HG03039 (cell line): ENCODE results near the gene ALDH1A3.

Experiments
- ATAC-seq: cut with Tn5 transposase; IDR thresholded peaks from one replicate; pipeline ENCODE4 v1.9.1; 2021; ENCODE audit warnings: mild to moderate bottlenecking, moderate library complexity; ENCODE audit not compliant: unreplicated experiment

ALDH1A3 gene

DNA sequence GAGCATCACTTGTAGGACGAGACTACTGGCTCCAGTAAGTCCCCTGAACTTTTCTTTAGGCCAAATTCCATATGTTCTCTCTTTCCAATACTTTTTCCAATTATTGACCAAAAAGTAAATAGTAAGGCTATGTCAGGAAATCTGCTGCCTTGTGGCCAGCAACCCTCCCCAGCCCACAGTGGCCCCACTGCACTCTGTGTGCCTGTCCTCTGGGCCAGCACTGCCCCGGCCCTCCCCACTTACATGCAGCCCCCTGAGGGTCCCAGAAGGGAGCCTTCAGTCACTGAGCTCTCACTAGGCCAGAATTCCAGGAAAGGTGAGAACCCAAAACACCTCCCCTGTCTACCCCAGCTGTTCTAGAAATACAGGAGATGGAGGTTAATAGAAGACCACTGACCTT lies 21.3 kb upstream of the ALDH1A3 start:
- ATAC-seq: no peak

DNA sequence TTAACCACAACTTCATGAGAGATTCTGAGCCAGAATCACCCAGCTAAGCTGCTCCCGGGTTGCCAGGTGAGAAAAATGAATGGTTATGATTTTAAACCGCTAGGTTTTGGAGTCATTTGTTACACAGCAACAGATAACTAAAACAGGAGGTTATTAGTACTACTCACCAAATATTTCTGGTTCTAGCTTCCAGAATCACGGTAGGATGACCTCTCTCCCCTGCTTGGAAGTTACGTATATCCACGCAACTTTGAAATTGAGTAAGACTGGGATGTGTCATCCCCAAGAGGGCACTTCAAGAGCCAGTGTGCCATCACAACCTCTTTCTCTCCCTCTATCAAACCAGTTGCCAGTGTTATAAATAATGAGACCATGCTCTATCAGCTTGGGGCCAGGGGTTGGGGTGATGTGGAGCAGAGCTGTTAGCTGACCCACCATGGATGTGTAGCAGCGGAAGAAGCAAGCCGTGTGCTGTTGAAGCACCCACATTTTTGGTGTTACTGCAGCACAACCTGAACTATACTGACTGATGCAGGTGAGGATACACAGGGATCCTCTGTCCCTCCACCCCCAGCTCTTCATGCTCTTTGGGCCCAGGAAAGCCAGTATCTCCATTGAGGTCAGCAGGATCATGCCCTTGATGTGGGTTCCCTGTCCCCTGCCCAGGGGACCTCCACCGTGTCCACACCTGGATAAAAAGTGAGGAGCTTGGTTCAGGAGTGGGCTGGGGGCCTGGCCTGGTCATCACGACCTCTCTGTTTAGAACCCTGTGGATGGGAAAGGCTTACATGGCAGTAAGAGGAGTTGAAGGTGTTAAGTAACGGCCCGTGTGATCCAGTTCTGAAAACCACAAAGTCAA lies 19.4 kb upstream of the ALDH1A3 start:
- ATAC-seq: no peak

DNA sequence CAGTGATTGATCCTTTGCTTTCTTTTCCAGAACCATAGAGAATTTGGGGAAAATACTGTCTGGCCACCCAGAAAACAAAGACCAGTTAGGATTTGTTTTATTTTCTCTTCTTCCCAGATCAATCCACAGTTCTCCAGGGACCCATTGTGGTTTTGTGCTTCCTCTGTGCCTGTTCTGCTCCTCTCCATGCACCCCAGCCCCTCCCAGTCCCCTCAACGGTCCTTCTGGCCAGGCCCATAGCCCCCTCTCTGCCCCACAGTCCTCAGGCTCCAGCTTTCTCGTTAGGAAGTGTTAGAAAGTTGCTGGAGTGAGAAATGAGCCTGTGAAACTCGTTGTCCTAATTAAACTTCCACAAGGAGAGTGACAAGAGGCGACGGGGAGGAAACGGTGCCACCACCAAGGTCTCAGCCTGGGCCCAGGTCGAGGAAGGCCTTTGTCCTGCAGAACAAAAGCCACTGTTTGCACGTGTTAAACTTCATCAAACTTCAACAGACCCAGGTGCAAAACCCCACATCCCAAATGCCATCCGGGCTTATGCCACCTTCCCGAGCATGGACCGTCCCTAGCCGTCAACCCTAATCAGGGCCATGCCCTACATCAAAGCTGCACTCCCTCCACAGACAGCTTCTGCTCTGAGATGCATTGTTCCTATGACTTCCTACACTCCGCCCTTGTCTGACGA lies 18.7 kb upstream of the ALDH1A3 start:
- no peak for ATAC-seq

DNA sequence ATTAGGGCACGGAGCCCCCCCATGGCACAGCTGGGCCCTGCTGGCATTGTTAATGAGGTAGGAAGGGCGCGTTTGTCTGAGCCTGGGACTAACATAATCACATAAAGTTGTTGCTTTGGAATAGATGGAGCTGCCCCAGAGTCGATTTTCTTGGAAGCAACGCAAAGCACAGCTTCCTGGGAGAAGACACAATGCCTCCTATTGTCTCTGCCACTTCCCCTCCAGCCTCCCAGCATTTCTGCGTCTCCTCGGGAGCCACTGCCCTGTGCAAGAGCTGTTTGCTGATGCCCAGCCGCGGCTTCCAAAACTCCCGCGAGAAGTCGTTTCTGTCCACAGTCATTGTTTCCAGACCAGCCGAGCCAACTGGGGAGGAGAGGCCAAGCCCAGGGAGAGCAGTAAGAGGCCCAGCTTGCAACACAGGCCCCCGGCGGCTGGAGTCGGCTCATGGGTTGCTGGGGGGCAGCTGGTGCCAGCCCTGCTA lies 18.1 kb upstream of the ALDH1A3 start:
- ATAC-seq: no peak

DNA sequence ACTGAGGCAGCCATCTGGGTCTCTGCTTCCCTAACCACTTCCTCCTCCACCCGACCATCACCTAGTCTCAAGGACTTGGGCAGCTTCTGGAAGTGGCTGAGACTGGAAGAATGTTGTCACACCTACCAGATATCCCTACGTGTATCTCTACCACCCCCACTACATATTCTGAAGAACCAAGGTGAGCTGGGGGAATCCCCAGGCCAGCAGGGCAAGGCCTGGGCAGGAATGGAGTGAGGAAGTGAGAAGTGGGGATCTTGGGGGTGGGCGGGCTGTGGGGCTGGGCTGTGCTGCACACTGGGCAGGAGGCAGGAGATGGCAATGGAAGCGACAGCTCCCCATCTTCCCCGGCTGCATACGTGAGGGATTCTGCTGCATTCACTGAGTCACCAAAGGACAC lies 17.5 kb upstream of the ALDH1A3 start:
- no peak for ATAC-seq

DNA sequence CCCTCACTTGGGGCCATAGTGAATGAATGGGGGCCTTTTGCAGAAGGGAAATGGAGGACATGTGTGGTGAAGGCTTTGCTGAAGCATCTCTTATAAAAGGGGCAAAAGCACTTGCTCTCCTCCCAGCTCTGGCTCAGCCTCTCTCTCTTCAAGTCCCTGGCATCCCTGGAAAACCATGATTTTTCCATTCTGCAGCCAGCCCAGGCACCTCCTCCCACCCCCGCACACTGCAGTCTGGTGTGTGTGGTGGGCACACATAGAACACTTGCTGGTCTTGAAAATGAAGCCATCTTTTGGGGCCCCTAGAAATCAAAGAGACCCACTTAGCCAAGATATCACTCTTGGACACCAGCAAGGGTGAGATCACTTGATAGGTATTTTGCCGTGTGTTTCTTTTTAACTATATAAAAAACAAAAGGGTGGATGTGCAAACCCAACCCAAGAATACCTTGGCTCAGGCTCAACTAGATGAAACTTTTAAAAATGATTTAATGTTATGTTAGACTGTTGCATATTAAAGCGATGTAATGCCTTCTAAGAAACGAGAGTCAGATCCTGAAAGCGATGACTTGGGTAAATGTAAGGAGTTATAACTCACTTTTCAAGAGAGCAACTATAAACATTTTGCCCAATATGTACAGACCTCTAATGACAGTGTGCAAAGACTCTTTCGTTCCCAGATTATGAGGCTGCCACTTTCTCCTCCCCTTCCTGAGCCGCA lies 16.4 kb upstream of the ALDH1A3 start:
- no peak for ATAC-seq

DNA sequence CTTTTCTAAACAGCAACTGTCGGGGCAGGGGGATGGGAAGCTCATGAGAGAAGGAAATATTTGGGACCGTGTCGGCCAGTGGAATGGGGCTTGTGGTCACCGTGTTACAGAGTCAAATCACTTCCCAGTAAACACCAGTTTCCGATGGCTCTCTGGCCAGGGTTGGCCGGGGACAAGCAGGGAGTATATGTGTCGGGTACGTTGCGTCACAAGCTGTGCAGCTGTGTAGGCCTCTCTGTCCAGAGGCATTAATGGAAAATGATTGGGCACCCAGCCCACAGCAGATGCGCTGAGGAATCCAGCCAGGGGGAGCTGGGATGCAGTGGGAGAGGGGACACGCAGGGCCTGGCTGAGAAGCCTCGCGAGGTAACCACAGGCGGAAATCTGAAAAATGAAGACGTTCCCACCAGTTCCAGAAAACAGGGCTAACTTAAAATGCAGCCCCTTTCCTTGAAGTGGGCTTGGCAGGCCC lies 15.8 kb upstream of the ALDH1A3 start:
- no peak for ATAC-seq

DNA sequence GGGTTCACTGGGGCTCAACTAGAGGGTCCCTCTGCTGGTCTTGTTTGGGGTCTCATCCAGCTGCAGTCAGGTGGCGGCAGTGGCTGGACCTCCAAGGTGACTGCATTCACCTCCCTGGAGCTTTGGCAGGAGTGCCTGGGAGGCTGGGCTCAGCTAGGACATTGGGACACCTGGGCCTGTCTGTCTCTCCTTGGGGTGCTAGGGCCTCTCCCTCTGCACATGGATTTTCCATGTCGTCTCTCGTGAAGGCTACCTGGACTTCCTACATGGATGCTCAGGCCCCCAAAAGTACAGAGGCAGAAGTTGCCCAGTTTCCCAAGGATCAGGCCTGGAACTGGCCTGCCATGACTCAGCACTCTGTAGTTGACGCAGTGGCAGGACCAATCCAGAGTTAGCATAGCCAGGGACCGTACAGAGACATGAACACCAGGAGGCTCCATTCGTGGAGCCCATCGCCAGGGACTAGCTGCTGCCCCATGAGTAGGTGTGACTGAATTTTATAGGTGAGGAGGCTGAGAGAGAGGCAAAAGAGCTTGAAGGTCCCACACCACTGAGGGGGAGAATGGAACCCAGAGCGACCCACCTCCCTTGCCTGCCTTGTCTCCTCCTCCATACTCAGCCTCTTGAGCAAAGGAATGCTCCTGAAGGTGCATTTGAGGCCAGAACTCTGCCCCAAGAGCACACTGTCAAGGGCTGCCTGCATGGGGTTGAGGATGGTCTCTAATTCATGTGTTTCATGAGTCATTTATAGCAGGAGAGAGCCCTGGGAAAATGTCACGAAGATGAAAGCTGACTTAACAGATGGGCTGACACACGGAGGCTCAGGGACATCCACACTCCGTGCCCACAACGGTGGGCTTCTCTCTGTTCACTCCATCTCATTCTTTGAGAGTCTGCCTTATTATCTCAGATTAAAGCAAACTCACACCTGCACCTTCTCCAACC lies 13.0 kb upstream of the ALDH1A3 start:
- ATAC-seq: no peak

DNA sequence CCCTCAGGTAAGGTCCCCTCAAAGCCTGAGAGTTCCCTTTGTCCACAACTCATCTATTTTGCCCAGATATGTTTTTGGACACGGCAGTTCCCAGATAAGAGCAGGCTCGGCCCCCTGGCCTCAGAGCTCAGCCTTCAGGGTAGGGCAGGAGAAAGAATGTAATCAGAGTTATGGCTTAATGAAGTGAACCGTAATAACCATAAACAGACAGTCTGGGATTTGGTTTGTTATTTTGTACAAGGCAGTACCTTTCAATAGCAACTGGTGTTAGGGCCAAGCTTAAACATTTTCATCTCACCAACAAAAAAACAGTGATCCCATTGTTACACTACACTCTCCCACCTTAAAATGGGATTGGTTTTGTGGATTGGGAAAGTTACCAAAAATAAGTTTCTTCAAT lies 12.2 kb upstream of the ALDH1A3 start:
- no peak for ATAC-seq

DNA sequence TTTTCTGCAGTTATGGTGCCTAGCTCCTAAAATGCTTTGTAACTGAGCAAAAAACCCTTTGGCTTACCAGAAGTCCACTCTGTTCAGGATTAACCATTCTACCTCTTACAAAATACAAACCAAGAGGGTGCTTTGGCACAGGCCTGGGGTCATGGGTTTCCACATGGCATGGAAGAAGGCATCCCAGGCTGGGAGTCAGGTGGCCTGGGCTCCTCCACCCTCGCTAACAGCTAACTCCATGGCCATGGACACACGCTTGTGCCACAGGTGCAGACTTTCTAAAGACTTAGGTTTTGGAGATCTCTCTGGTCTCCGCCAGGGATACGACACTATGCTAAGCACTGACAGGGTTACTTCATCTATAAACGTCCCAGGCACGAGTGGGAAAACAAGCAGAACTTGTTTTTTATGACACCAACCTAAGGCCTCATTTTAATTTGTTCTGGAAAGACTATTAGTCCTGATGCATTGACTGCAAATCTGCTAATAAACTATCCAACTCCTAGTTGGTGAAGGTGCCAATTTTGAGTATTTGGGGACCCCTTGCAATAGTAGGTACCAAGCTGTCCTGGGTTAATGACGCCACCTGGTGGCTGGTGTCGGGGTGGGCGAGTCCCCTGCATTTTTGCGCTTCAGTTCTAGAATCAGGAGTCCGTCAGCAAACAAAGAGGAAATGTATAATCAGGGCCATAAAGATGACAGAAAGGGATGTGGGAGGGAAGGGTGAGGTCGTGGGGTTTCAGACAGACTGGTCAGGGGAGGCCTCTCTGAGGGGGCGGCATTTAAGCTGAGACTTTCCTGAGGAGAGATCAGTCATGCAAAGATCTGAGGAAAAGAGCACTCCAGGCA lies 10.3 kb upstream of the ALDH1A3 start:
- no peak for ATAC-seq

DNA sequence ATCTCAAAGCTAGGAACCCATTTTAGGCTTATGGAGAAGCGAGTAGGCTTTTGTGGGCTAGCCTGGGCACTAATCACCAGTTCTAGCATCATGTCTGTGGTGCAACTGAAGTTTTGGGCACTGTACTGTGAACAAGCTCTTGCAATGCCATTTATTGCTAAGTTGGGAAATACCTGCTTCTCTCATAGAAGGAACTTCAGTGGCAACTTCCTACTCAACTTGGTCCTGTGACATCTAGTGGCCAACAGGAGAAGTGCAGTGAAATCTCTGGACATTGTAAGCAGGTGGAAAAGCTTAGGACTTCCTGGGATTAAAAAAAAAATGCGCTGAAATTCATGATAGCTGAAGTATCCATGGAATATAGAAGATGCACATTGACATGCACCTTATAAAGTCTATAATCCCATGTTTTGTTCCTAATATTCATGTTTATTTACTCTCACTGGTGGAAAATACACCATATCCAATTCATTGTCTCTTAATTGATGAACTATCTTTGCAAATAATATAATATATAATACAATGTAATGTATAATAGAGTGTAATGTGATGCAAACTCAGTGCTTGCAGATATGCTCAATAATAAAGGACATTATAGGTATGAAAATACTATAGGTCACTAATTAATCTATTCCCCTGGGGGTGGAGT lies 6.5 kb upstream of the ALDH1A3 start:
- ATAC-seq: peak; percentile 67

DNA sequence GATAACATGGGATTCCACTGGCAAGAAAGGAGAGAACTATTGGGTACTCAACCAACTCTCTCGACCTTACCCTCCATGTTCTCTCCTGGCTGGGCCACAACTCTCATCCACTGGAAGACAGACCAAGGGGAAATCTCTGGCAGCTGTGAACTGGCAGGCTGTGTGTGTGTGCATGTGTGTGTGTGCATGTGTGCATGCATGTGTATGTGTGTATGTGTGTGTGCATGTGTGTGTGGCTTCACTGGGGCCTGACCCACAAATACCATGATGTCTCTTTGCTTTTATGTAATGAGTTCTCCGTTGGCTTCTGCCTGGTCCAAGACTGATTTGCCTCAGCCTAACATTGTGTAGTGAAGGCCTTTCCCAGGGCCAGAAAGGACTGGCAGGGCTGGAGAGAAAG lies 4.1 kb upstream of the ALDH1A3 start:
- no peak for ATAC-seq

DNA sequence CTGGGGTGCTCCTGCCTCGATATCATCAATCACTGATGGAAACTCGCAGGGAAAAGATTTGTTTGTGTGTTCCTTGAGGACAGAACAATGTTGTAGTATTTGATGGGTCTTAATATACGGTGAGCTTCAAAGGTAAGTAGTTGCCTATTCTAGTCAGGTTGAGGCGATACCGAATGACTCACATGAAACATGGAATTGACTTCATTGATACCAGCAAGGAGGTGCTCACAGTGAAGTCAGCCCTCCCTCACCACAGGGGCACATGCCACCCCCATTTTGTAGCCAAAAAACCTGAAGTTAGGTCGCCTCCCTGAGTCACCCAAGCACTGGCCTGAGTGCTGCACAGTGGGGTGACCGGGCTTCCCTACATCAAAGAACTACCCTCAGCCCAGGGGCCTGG lies 3.7 kb upstream of the ALDH1A3 start:
- ATAC-seq: no peak

DNA sequence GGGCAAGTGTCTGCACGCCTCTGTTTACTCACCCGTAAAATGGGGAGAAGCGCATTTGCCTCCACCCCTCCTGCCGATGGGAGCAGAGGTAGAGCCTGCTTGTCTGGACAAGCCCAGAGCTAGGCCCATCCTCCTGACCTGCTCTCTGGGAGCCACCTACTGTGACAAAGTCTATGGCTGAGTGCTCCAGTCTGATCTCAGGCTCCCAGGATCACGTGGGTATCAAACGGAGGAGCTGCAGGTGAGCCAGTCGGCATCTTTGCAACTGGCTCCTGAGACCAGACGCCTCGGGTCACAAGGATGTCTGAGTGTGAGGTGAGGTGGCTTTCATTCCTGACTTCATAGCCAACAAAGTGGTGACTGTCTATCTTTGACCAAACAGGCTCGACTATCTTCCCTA lies 2.1 kb upstream of the ALDH1A3 start:
- no peak for ATAC-seq

DNA sequence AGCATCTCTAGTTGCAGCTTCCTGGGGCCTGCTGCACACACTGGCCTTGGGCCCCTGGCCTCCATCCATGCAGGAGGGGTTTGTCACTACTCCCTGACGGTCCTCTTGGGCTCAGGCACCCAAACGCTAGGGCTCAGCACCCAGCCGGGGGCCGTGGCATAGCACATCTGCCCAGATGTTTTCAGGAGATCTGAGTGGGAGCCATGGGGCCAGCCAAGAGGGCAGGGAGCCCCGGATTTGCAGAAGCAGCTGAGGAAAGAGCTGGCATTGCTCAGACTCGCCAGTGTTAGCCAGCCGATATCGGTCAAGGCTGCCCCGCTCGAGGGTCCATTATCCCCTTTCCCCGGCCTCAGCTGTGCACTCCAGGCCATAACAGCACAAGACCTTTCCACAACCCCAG lies 1.5 kb upstream of the ALDH1A3 start:
- no peak for ATAC-seq

DNA sequence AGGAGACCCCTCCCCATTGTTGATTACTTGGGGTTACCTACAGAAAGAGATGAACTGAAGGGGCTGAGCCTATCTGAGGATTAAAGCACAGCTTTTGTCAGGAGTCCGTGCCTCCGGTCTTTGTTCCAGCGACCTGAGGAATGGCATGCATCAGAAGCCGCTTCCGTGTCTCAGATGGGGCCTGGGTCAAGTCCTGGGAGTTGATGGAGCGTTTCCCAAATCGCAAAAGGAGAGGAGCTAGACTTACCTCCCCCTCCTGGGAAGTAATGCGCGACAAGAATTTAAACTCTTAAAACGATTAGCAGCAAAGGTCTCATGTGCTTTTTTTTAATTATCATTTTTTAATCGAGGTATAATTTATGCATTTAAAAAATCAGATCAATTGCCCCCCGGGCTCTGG lies 983 bp upstream of the ALDH1A3 start:
- ATAC-seq: no peak

DNA sequence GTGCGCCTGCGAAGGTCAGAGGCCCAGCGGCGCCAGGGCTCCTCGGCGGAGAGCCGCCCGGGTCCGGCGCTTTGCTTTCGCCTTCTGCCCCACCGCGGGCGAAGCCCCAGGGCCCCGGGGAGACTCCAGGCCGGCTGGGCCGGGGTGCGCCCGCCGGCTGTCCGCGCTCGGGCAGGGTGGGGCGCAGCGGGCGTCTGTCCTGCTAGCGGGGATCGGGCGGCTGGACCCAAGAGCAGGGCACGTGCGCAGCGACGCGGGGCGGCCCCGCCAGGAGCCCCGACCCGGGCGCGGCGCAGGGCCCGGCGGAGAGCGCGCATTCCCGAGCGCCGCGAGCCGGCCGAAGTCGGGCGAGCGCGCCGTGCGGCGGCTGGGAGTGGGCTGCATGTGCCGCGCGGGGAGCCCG lies 569 bp upstream of the ALDH1A3 start:
- no peak for ATAC-seq

DNA sequence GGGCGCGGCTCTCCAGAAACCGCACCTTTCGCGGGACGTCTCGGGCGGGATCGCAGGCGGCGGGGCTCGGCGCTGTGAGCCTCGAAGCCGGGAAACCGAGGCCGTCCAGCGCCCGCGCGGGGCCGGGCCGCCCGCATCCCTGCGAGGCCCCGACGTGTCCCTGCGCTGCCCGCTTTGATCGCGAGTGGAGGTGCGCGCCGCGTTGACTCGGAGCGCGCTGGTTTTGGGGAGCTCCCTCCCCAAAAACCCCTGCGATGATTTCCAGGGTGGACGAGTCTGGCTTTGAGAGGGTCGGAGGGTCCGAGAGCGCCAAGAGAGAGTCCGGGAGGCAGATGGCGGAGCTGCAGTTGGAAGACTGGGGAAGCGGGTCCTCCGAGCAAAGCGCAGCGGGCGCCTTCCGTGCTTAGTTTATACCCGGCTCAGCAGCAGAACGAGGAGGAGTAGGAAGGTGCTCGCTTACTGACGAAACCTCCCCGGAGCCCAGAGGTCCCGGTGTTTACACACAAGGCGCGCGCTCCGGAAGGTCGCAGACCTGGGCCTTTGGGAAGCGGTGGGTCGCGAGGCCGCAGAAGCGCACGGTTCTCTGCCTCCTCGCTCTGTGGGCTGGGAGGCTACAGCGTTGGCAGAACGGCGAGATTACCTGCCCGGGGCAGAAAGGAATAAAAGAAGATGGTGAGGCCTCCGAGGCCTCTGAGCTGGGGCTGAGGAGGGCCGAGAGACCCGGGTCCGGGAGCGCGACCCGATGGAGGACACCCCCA lies 687 bp downstream of the ALDH1A3 start:
- ATAC-seq: no peak
